K562 (cell line): ENCODE measurements around the gene PCNX2.

ENCODE experiments used
- BRD4 ChIP-seq: fragments of 200-600 bp; sonication (generic); IDR thresholded peaks from 2 replicates; pipeline ENCODE4 v1.6.1; 2017; ENCODE audit warnings: inconsistent platforms
- CBX3 ChIP-seq, 2 experiments: IDR thresholded peaks; 1 replicate in 1 of 2; 2 replicates in 1 of 2; pipeline ENCODE4 v1.6.1; 2012; ENCODE audit warnings: inconsistent platforms in 2 of 2, low read length in 2 of 2, borderline replicate concordance in 1 of 2, control low read depth in 1 of 2
- CTCF ChIP-seq, 3 experiments: IDR thresholded peaks in 2 of 3; conservative IDR thresholded peaks in 1 of 3; 2 replicates each; pipeline ENCODE4 v1.5.1; 2011 to 2012; ENCODE audit warnings: low read length in 3 of 3, mild to moderate bottlenecking in 3 of 3, control low read depth in 2 of 3, improper control_type of control experiment in 1 of 3, inconsistent platforms in 1 of 3, low read depth in 1 of 3, mixed read lengths in 1 of 3, moderate library complexity in 1 of 3; ENCODE audit not compliant: insufficient read depth in 2 of 3
- EZH2 ChIP-seq: IDR thresholded peaks from 2 replicates; pipeline ENCODE4 v1.6.1; 2012; ENCODE audit warnings: low read depth, mild to moderate bottlenecking, inconsistent platforms, low read length, borderline replicate concordance
- HMBOX1 ChIP-seq: sonication (generic); IDR thresholded peaks from 2 replicates; pipeline ENCODE4 v1.6.1; 2016
- MTA3 ChIP-seq: fragments of 450-650 bp; formaldehyde crosslinking; IDR thresholded peaks from 2 replicates; pipeline ENCODE4 v1.6.1; 2017; ENCODE audit warnings: mild to moderate bottlenecking, borderline replicate concordance
- NFIC ChIP-seq: fragments of 450-650 bp; IDR thresholded peaks from 2 replicates; pipeline ENCODE4 v1.6.1; 2017; ENCODE audit warnings: mild to moderate bottlenecking, inconsistent platforms

DNA sequence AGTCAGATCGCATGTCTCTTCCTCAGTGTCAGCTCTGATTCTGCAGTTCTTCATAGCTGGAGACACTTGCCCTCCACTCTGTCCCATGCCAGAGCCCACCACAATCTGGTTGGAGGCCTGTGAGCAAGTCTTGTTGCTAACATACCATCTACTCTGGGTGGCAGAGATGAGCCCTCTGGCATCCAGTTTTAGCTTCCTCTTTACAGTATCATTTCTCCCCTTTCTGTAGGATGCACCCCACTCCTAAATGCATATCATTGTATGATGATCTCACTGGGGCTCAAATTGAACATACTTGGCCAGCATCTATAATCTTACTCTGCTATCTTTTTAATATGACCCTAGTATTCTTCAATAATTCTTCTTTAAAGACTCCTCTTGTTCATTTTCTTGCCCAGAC, 16.9 kb downstream of the PCNX2 start:
- no peak for TF ChIP-seq HMBOX1
- no peak for TF ChIP-seq MTA3
- no peak for TF ChIP-seq CTCF (IDR thresholded peaks at IDR 0.05 in 2 of 3, conservative IDR thresholded peaks at IDR 0.05 in 1 of 3; ENCODE audit: insufficient read depth in 2 of 3, low read depth in 1 of 3, low read length in 3 of 3)
- no peak for TF ChIP-seq CBX3 (IDR thresholded peaks at IDR 0.05; ENCODE audit: borderline replicate concordance in 1 of 2, low read length in 2 of 2)
- TF ChIP-seq NFIC: no peak
- no peak for TF ChIP-seq BRD4
- no peak for TF ChIP-seq EZH2
